Vagina (tissue), 2 donors: ENCODE data around the gene SERGEF.

Source experiments
- CTCF ChIP-seq, 3 experiments: fragments of 450-650 bp in 2 of 3; fragments of 200-600 bp in 1 of 3; sonication (generic) in 1 of 3; IDR thresholded peaks; one replicate each; pipeline ENCODE4 v1.5.1; 2017 to 2019; ENCODE audit warnings: antibody characterized with exemption in 3 of 3, mild to moderate bottlenecking in 2 of 3, moderate library complexity in 2 of 3
- POLR2AphosphoS5 ChIP-seq, 2 donors: sonication (generic); formaldehyde crosslinking; IDR thresholded peaks; one replicate each; pipeline ENCODE4 v1.9.0; 2017; ENCODE audit warnings: antibody characterized with exemption in 2 of 2, mild to moderate bottlenecking in 2 of 2, low read depth in 1 of 2; ENCODE audit not compliant: insufficient read depth in 1 of 2

DNA sequence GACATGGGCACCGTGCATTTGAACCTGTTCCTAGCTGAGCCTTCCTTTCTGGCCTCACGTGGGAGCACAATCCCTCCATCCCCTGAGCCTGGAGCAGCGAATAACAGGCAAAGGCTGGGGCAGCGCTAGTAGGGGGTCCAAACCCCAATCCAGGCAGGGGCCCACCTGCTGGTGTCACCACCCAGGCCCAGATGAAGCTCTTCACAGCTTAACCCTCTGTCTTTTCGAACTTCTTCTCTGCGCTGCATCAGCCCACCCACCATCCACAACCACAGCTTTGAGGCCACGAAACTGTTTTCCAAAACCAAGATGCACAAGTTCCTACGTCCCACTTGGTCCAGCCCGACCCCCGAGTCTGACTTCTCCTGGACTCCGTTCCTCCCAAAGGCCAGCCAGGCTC is 266.8 kb downstream of the SERGEF start:
- TF ChIP-seq CTCF (IDR thresholded peaks at IDR 0.05), result no peak
- TF ChIP-seq POLR2AphosphoS5 (IDR thresholded peaks at IDR 0.05; ENCODE audit: insufficient read depth in 1 of 2, low read depth in 1 of 2), result no peak
